K562 (cell line): ENCODE results near the gene VDR. TPM values are rescaled to one million over a fixed set of nuclear protein-coding genes. Genes with fewer than 3 reads are reported as not detected.

Experiments
- ATAC-seq: fragments of 200-7000 bp; cut with Tn5 transposase; 3 replicates; pipeline ENCODE4 v1.9.1; 2020; ENCODE audit warnings: moderate library complexity
- BruUV-seq: library from RNA; stranded (reverse); fragments of 400-500 nt; replicated peaks from 2 replicates; lab custom pipeline; 2021; lab: Mats Ljungman, UMichigan
- CTCF ChIA-PET: fragments of 300-600 bp; formaldehyde crosslinking; extraction: SDS; loops from one replicate; lab custom pipeline; 2021; ENCODE audit warnings: low intra/inter-chr PET ratio; lab: Yijun Ruan, JAX
- POLR2A ChIA-PET: fragments of 300-600, 350-650 bp; sonication (Branson Sonifier 250); formaldehyde crosslinking; extraction: SDS; loops from one replicate; lab custom pipeline; 2021; ENCODE audit warnings: antibody characterized with exemption, inconsistent platforms; lab: Yijun Ruan, JAX
- DNase-seq, 4 experiments: peaks; one replicate each; pipeline versions ENCODE4 v3.0.0 to v3.0.0-alpha.2; 2011 to 2018; ENCODE audit warnings: low spot score in 3 of 4, mixed read lengths in 3 of 4; ENCODE audit errors: extremely low read depth in 1 of 4
- FAIRE-seq: peaks from 2 replicates; lab custom pipeline; 2011; peaks lifted over from hg19 to GRCh38; lab: Jason Lieb, UNC
- H2AFZ ChIP-seq: 2 replicates; pipeline ENCODE4 v1.6.0; 2011; ENCODE audit warnings: low read depth, low read length, control low read depth, inconsistent platforms
- H3K27ac ChIP-seq: fragments of 200-600 bp; 3 replicates; pipeline ENCODE4 v1.8.0; 2011; ENCODE audit warnings: low read depth, mild to moderate bottlenecking, control low read depth, inconsistent platforms, low read length, moderate library complexity, mixed read lengths; ENCODE audit errors: extremely low read depth
- H3K27me3 ChIP-seq, 2 experiments: fragments of 300-600 bp in 1 of 2; 2 replicates in 1 of 2; 3 replicates in 1 of 2; pipeline versions ENCODE4 v1.6.0 to v1.8.0; 2011; ENCODE audit warnings: inconsistent platforms in 2 of 2, low read length in 2 of 2, mild to moderate bottlenecking in 1 of 2, mixed read lengths in 1 of 2, moderate library complexity in 1 of 2; ENCODE audit not compliant: control insufficient read depth in 2 of 2, insufficient read depth in 2 of 2
- H3K36me3 ChIP-seq: fragments of 300-600 bp; 3 replicates; pipeline ENCODE4 v1.8.0; 2011; ENCODE audit warnings: mild to moderate bottlenecking, low read length, inconsistent platforms; ENCODE audit not compliant: control insufficient read depth, insufficient read depth
- H3K4me1 ChIP-seq, 2 experiments: fragments of 200-600 bp in 1 of 2; replicated peaks in 1 of 2; 2 replicates in 1 of 2; 3 replicates in 1 of 2; pipeline versions ENCODE4 v1.5.1 to v1.8.0; 2011; ENCODE audit warnings: inconsistent platforms in 2 of 2, low read length in 2 of 2, mild to moderate bottlenecking in 1 of 2, mixed read lengths in 1 of 2, moderate library complexity in 1 of 2; ENCODE audit not compliant: control insufficient read depth in 2 of 2, insufficient read depth in 2 of 2
- H3K4me2 ChIP-seq: 2 replicates; pipeline ENCODE4 v1.6.1; 2011; ENCODE audit warnings: low read length, control low read depth, inconsistent platforms, mixed read lengths; ENCODE audit not compliant: insufficient read depth
- H3K4me3 ChIP-seq: fragments of 200-600 bp; sonication (generic), shearing (Covaris generic); 2 replicates; pipeline ENCODE4 v1.5.1; 2016; ENCODE audit warnings: control low read depth, inconsistent platforms
- H3K79me2 ChIP-seq: fragments of 200-600 bp; 3 replicates; pipeline ENCODE4 v1.8.0; 2011; ENCODE audit warnings: low read length, inconsistent platforms; ENCODE audit not compliant: control insufficient read depth, insufficient read depth
- H3K9ac ChIP-seq, 2 experiments: 2 replicates each; pipeline versions ENCODE4 v1.6.0 to v1.6.1; 2011; ENCODE audit warnings: low read depth in 2 of 2, low read length in 2 of 2, control low read depth in 1 of 2, inconsistent platforms in 1 of 2, mild to moderate bottlenecking in 1 of 2, mixed read lengths in 1 of 2; ENCODE audit not compliant: insufficient read depth in 1 of 2
- H3K9me1 ChIP-seq: one replicate; pipeline ENCODE4 v1.6.0; 2011; ENCODE audit warnings: inconsistent platforms, mild to moderate bottlenecking, low read length, moderate library complexity; ENCODE audit not compliant: control insufficient read depth, insufficient read depth
- H3K9me3 ChIP-seq: replicated peaks from 2 replicates; pipeline ENCODE4 v1.5.1; 2011; ENCODE audit warnings: low read depth, low read length, inconsistent platforms; ENCODE audit not compliant: control insufficient read depth, insufficient read depth
- H4K20me1 ChIP-seq: replicated peaks from 2 replicates; pipeline ENCODE4 v1.6.1; 2011; ENCODE audit warnings: low read length, inconsistent platforms, mixed read lengths; ENCODE audit not compliant: control insufficient read depth, insufficient read depth
- ARID3A ChIP-seq: IDR thresholded peaks from 2 replicates; pipeline ENCODE4 v1.6.1; 2012; ENCODE audit warnings: low read depth, low read length, improper control_type of control experiment, borderline replicate concordance
- BCL6 ChIP-seq: fragments of 250-450 bp; sonication (Bioruptor Pico); IDR thresholded peaks from 2 replicates; pipeline ENCODE4 v1.4.0; 2020
- CHD2 ChIP-seq: IDR thresholded peaks from 2 replicates; pipeline ENCODE4 v1.6.1; 2011; ENCODE audit warnings: low read depth, low read length
- FOXP4 ChIP-seq: sonication (generic); formaldehyde crosslinking; IDR thresholded peaks from 2 replicates; pipeline ENCODE4 v1.8.0; 2022; ENCODE audit warnings: mild to moderate bottlenecking, missing genetic modification reagents, borderline replicate concordance
- JUND ChIP-seq, 2 experiments: IDR thresholded peaks; 2 replicates in 1 of 2; 3 replicates in 1 of 2; pipeline ENCODE4 v1.6.1; 2011; ENCODE audit warnings: borderline replicate concordance in 2 of 2, low read depth in 2 of 2, low read length in 2 of 2, improper control_type of control experiment in 1 of 2, missing biosample characterization in 1 of 2, missing genetic modification characterization in 1 of 2, missing genetic modification reagents in 1 of 2
- MIER1 ChIP-seq: fragments of 450-650 bp; IDR thresholded peaks from 2 replicates; pipeline ENCODE4 v1.6.1; 2016; ENCODE audit warnings: antibody characterized with exemption, mild to moderate bottlenecking, low read depth
- TAF1 ChIP-seq: IDR thresholded peaks from 2 replicates; pipeline ENCODE4 v1.6.1; 2011; ENCODE audit warnings: mild to moderate bottlenecking, low read length, moderate library complexity; ENCODE audit not compliant: insufficient read depth, control insufficient read depth, severe bottlenecking; ENCODE audit errors: extremely low read depth
- WHSC1 ChIP-seq: IDR thresholded peaks from one replicate; pipeline ENCODE4 v1.6.1; 2012; ENCODE audit warnings: low read length, control low read depth, inconsistent platforms
- ZNF75A ChIP-seq: fragments of 450-650 bp; formaldehyde crosslinking; IDR thresholded peaks from 2 replicates; pipeline ENCODE4 v1.4.0; 2020; ENCODE audit warnings: mild to moderate bottlenecking
- WGBS: fragments of 100-300 bp; shearing (Covaris generic); methylation state at CpG from one replicate; pipeline ENCODE4 v1.1.6; 2016; ENCODE audit warnings: low coverage, mixed read lengths; ENCODE audit not compliant: insufficient coverage; ENCODE audit errors: missing lambda C conversion rate; 5-methylcytosine and 5-hydroxymethylcytosine counted together
- in situ Hi-C: fragments of 300-500 bp; cut with MboI; formaldehyde crosslinking; loops from 4 replicates; pipeline ENCODE4 v1.15.0; 2018; ENCODE audit warnings: inconsistent platforms, mixed read lengths
- intact Hi-C: fragments of 100-400 bp; cut with micrococcal nuclease; formaldehyde crosslinking; loops from 2 replicates; pipeline ENCODE4 v1.14.2; 2022
- polyA plus RNA-seq, 8 experiments: library from polyadenylated mRNA; depleted of rRNA in 4 of 8; stranded (reverse) in 5 of 8; unstranded in 3 of 8; fragments of >200 nt; fragmentation: Nextera tagmentation in 2 of 8; fragmentation: Illumina TruSeq in 1 of 8; extraction: Ambion mirVana in 2 of 8; extraction: Trizol in 1 of 8; gene quantifications; 2 replicates each; pipeline versions ENCODE4 v1.2.1 to v1.2.3, GENCODE V29; 2011 to 2014; ENCODE audit warnings: inconsistent platforms in 1 of 8, missing spikeins in 1 of 8
- total RNA-seq, 7 experiments: library from RNA; depleted of rRNA in 6 of 7; stranded (reverse); fragments of >200 nt in 6 of 7; fragmentation: Illumina TruSeq in 2 of 7; extraction: Trizol in 2 of 7; gene quantifications; 2 replicates each; pipeline versions ENCODE4 v1.2.1 to v1.2.3, GENCODE V29; 2011 to 2021; ENCODE audit warnings: low replicate concordance in 1 of 7
- TF ChIP-seq, protein P1 (sequence below): fragments of 150-350 bp; IDR thresholded peaks from 2 replicates; pipeline ENCODE4 v1.6.1; 2014; ENCODE audit warnings: low read depth, mild to moderate bottlenecking, low read length, borderline replicate concordance
- TF ChIP-seq, protein P2 (sequence below): fragments of 200-800 bp; sonication (Bioruptor generic); IDR thresholded peaks from 2 replicates; pipeline ENCODE4 v1.6.1; 2017; ENCODE audit warnings: missing genetic modification characterization, missing compliant biosample characterization

Gene VDR
- total and polyA plus RNA-seq, 9 of the 15 experiments (the other 6 are each of a cell fraction or from before 2014, with no cell fraction given): 0.61 to 4.8 (median 2.0) TPM

GRCh38 chr12:47812797-47813510, 91.8 kb downstream of the VDR start:
- Histone ChIP-seq H3K9ac (peak overlapping the region; percentile 67 to 93), H3K36me3 (peaks cover 61% of the 10 kb centered on the region), H3K4me2 (peak overlapping the region; percentile 91), H3K4me1 (peaks cover 65 to 77% of the 10 kb centered on the region in 2 experiments), H3K79me2 (peaks cover 100% of the 10 kb centered on the region), H4K20me1 (peaks cover 8% of the 10 kb centered on the region; the same call in 1 of the 2 replicates), H3K4me3 (peak overlapping the region; percentile 45), H3K27me3 (no peaks in the 10 kb centered on the region), H3K27ac (peak overlapping the region; percentile 91), H3K9me1 (peaks cover 6% of the 10 kb centered on the region), H2AFZ (peak overlapping the region; percentile 75), H3K9me3 (no peaks in the 10 kb centered on the region)
- no TSS peak for BruUV-seq
- intact Hi-C loops: no loop called here
- CTCF ChIA-PET: no interaction called here
- ATAC-seq (peak; percentile 84), DNase-seq (peak; percentile 86 to 92 (median 88)), FAIRE-seq (peak; percentile 46)
- in situ Hi-C loops: no loop called here
- POLR2A ChIA-PET: interaction anchor here (0.5 to 3.5 kb wide), 16 partner anchors 8 to 642 kb away, joined by 3 to 14 read pairs (median 3); no protein-coding TSS in a partner anchor
- under 1% methylated on average over 33 of the region's 37 CpGs for WGBS
- TF ChIP-seq, protein P1, sequence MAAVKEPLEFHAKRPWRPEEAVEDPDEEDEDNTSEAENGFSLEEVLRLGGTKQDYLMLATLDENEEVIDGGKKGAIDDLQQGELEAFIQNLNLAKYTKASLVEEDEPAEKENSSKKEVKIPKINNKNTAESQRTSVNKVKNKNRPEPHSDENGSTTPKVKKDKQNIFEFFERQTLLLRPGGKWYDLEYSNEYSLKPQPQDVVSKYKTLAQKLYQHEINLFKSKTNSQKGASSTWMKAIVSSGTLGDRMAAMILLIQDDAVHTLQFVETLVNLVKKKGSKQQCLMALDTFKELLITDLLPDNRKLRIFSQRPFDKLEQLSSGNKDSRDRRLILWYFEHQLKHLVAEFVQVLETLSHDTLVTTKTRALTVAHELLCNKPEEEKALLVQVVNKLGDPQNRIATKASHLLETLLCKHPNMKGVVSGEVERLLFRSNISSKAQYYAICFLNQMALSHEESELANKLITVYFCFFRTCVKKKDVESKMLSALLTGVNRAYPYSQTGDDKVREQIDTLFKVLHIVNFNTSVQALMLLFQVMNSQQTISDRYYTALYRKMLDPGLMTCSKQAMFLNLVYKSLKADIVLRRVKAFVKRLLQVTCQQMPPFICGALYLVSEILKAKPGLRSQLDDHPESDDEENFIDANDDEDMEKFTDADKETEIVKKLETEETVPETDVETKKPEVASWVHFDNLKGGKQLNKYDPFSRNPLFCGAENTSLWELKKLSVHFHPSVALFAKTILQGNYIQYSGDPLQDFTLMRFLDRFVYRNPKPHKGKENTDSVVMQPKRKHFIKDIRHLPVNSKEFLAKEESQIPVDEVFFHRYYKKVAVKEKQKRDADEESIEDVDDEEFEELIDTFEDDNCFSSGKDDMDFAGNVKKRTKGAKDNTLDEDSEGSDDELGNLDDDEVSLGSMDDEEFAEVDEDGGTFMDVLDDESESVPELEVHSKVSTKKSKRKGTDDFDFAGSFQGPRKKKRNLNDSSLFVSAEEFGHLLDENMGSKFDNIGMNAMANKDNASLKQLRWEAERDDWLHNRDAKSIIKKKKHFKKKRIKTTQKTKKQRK: no peak
- TF ChIP-seq FOXP4 (CRISPR knock-in tag) (no peak), BCL6 (CRISPR knock-in tag) (no peak), CHD2 (peak; percentile 10; the same call in 1 of the 2 replicates), MIER1 (no peak), WHSC1 (no peak), ZNF75A (no peak), TAF1 (peak; percentile 35), JUND (IDR thresholded peaks at IDR 0.05; ENCODE audit: borderline replicate concordance, low read depth, low read length) (peak; percentile 93), JUND (tag; IDR thresholded peaks at IDR 0.05; ENCODE audit: borderline replicate concordance, low read depth, low read length) (peak; percentile 88; the same call in 2 of the 3 replicates), ARID3A (no peak)
- TF ChIP-seq, protein P2, sequence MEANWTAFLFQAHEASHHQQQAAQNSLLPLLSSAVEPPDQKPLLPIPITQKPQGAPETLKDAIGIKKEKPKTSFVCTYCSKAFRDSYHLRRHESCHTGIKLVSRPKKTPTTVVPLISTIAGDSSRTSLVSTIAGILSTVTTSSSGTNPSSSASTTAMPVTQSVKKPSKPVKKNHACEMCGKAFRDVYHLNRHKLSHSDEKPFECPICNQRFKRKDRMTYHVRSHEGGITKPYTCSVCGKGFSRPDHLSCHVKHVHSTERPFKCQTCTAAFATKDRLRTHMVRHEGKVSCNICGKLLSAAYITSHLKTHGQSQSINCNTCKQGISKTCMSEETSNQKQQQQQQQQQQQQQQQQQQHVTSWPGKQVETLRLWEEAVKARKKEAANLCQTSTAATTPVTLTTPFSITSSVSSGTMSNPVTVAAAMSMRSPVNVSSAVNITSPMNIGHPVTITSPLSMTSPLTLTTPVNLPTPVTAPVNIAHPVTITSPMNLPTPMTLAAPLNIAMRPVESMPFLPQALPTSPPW (CRISPR knock-in tag): peak; percentile 99
